HCT116 (cell line): ENCODE measurements around the gene GALP. TPM values are rescaled to one million over a fixed set of nuclear protein-coding genes. Genes with fewer than 3 reads are reported as not detected.

Experiments used
- ATAC-seq: fragments of 200-7000 bp; cut with Tn5 transposase; 2 replicates; pipeline ENCODE4 v1.9.1; 2020; ENCODE audit warnings: mild to moderate bottlenecking, moderate library complexity
- BruUV-seq: library from RNA; stranded (reverse); fragments of 400-500 nt; replicated peaks from 2 replicates; lab custom pipeline; 2021; lab: Mats Ljungman, UMichigan
- CTCF ChIA-PET: fragments of 300-600 bp; sonication (Branson Sonifier 250); formaldehyde crosslinking; loops from one replicate; lab custom pipeline; 2021; ENCODE audit warnings: antibody characterized with exemption; lab: Charles Lee
- POLR2A ChIA-PET: fragments of 300-600, 350-600 bp; sonication (Branson Sonifier 250); formaldehyde crosslinking; loops from one replicate; lab custom pipeline; 2021; ENCODE audit warnings: antibody characterized with exemption; lab: Charles Lee
- RAD21 ChIA-PET, 2 experiments: fragments of 300-600 bp; sonication (Branson Sonifier 250); formaldehyde crosslinking; loops; one replicate each; lab custom pipeline; 2023; ENCODE audit warnings: low total read pairs in 2 of 2; ENCODE audit not compliant: uncharacterized antibody in 2 of 2, unreplicated experiment in 2 of 2, low non-redundant PET in 1 of 2; lab: Charles Lee
- DNase-seq: peaks from one replicate; pipeline ENCODE4 v3.0.0-alpha.2; 2010; ENCODE audit warnings: low read depth, low spot score
- H2AFZ ChIP-seq: fragments of 200-600 bp; shearing (Covaris generic), sonication (generic); 2 replicates; pipeline ENCODE4 v1.6.1; 2017; ENCODE audit warnings: low read depth, mixed run types, mixed read lengths, antibody characterized with exemption, low read length; ENCODE audit not compliant: poor library complexity, severe bottlenecking
- H3K27ac ChIP-seq: 2 replicates; pipeline ENCODE4 v1.5.1; 2012; ENCODE audit warnings: low read depth, low read length
- H3K27me3 ChIP-seq: fragments of 200-600 bp; sonication (generic); 2 replicates; pipeline ENCODE4 v1.6.1; 2016; ENCODE audit warnings: mixed run types, low read length, mixed read lengths; ENCODE audit not compliant: insufficient read depth
- H3K36me3 ChIP-seq, 2 experiments: fragments of 200-500 bp in 1 of 2; fragments of 200-600 bp in 1 of 2; sonication (Bioruptor generic) in 1 of 2; sonication (generic) in 1 of 2; 2 replicates each; pipeline versions ENCODE4 v1.5.1 to v1.6.1; 2014 to 2016; ENCODE audit warnings: low read length in 2 of 2, inconsistent platforms in 1 of 2, mixed read lengths in 1 of 2, mixed run types in 1 of 2; ENCODE audit not compliant: insufficient read depth in 2 of 2, control insufficient read depth in 1 of 2
- H3K4me1 ChIP-seq, 2 experiments: fragments of 200-600 bp in 1 of 2; sonication (generic) in 1 of 2; 2 replicates each; pipeline versions ENCODE4 v1.5.1 to v1.6.1; 2012 to 2017; ENCODE audit warnings: low read length in 2 of 2, inconsistent platforms in 1 of 2, mild to moderate bottlenecking in 1 of 2, mixed read lengths in 1 of 2, mixed run types in 1 of 2, moderate library complexity in 1 of 2; ENCODE audit not compliant: insufficient read depth in 2 of 2, control insufficient read depth in 1 of 2
- H3K4me2 ChIP-seq: fragments of 200-600 bp; sonication (generic); 2 replicates; pipeline ENCODE4 v1.6.1; 2017; ENCODE audit warnings: mixed run types, low read length, mixed read lengths
- H3K4me3 ChIP-seq, 2 experiments: fragments of 200-600 bp in 1 of 2; sonication (generic) in 1 of 2; replicated peaks in 1 of 2; 2 replicates each; pipeline ENCODE4 v1.5.1; 2011 to 2016; ENCODE audit warnings: low read length in 2 of 2, control low read depth in 1 of 2, low read depth in 1 of 2, mild to moderate bottlenecking in 1 of 2, mixed read lengths in 1 of 2, mixed run types in 1 of 2
- H3K79me2 ChIP-seq: fragments of 200-600 bp; sonication (generic); 2 replicates; pipeline ENCODE4 v1.6.1; 2017; ENCODE audit warnings: mild to moderate bottlenecking, mixed run types, low read length, moderate library complexity, mixed read lengths; ENCODE audit not compliant: insufficient read depth
- H3K9ac ChIP-seq: fragments of 200-600 bp; sonication (generic); 2 replicates; pipeline ENCODE4 v1.6.1; 2016; ENCODE audit warnings: low read length, mixed read lengths
- H3K9me2 ChIP-seq: fragments of 200-600 bp; sonication (generic), shearing (Covaris generic); 2 replicates; pipeline ENCODE4 v1.6.1; 2017; ENCODE audit warnings: mixed run types, mild to moderate bottlenecking, moderate library complexity; ENCODE audit not compliant: insufficient read depth
- H3K9me3 ChIP-seq, 2 experiments: fragments of 200-500 bp in 1 of 2; fragments of 200-600 bp in 1 of 2; sonication (Bioruptor generic) in 1 of 2; sonication (generic) in 1 of 2; 2 replicates each; pipeline ENCODE4 v1.6.1; 2014 to 2017; ENCODE audit warnings: low read length in 2 of 2, mixed read lengths in 2 of 2, inconsistent platforms in 1 of 2, low read depth in 1 of 2, mild to moderate bottlenecking in 1 of 2, mixed run types in 1 of 2, moderate library complexity in 1 of 2; ENCODE audit not compliant: control insufficient read depth in 1 of 2, insufficient read depth in 1 of 2
- H4K20me1 ChIP-seq: fragments of 200-600 bp; sonication (generic), shearing (Covaris generic); 2 replicates; pipeline ENCODE4 v1.6.1; 2017; ENCODE audit warnings: mixed run types, mild to moderate bottlenecking, moderate library complexity; ENCODE audit not compliant: insufficient read depth
- CBX3 ChIP-seq: IDR thresholded peaks from 2 replicates; pipeline ENCODE4 v1.6.1; 2012; ENCODE audit warnings: low read depth
- EGR1 ChIP-seq: IDR thresholded peaks from 2 replicates; pipeline ENCODE4 v1.6.1; 2012; ENCODE audit warnings: low read depth
- ELF1 ChIP-seq: IDR thresholded peaks from 2 replicates; pipeline ENCODE4 v1.6.1; 2012; ENCODE audit warnings: low read depth, borderline replicate concordance
- FOSL1 ChIP-seq: IDR thresholded peaks from 2 replicates; pipeline ENCODE4 v1.6.1; 2012; ENCODE audit warnings: low read depth
- JUND ChIP-seq: IDR thresholded peaks from 2 replicates; pipeline ENCODE4 v1.6.1; 2012
- POLR2AphosphoS5 ChIP-seq: IDR thresholded peaks from 2 replicates; pipeline ENCODE4 v1.6.1; 2011; ENCODE audit warnings: mild to moderate bottlenecking, low read depth, low read length, moderate library complexity
- SIN3A ChIP-seq: IDR thresholded peaks from 2 replicates; pipeline ENCODE4 v1.6.1; 2012; ENCODE audit warnings: low read depth
- TCF7L2 ChIP-seq: IDR thresholded peaks from 2 replicates; pipeline ENCODE4 v1.7.0; 2011; ENCODE audit warnings: borderline replicate concordance, inconsistent platforms; ENCODE audit not compliant: insufficient read depth, insufficient read length; ENCODE audit errors: extremely low read depth
- YY1 ChIP-seq: IDR thresholded peaks from 2 replicates; pipeline ENCODE4 v1.6.1; 2011; ENCODE audit warnings: low read length, low read depth, moderate library complexity, mild to moderate bottlenecking; ENCODE audit not compliant: insufficient replicate concordance; ENCODE audit errors: extremely low read depth
- ZFX ChIP-seq: fragments of 450-650 bp; IDR thresholded peaks from 2 replicates; pipeline ENCODE4 v1.6.1; 2017
- intact Hi-C: fragments of 100-400 bp; cut with micrococcal nuclease; formaldehyde crosslinking; loops from 2 replicates; pipeline ENCODE4 v1.10.0; 2022
- total RNA-seq: library from RNA; stranded (reverse); gene quantifications from one replicate; pipeline ENCODE4 v1.2.1, GENCODE V29; 2021; ENCODE audit not compliant: unreplicated experiment
- TF ChIP-seq, protein P1 (sequence below): IDR thresholded peaks from 2 replicates; pipeline ENCODE4 v1.6.1; 2011; ENCODE audit warnings: mild to moderate bottlenecking, low read length, moderate library complexity; ENCODE audit not compliant: insufficient replicate concordance; ENCODE audit errors: extremely low read depth
- TF ChIP-seq, protein P2 (sequence below), 3 experiments: fragments of 200-600 bp in 1 of 3; sonication (generic) in 1 of 3; IDR thresholded peaks in 2 of 3; conservative IDR thresholded peaks in 1 of 3; 2 replicates each; pipeline ENCODE4 v1.5.1; 2012 to 2017; ENCODE audit warnings: low read depth in 2 of 3, low read length in 2 of 3, antibody characterized with exemption in 1 of 3, borderline replicate concordance in 1 of 3, control low read depth in 1 of 3, mild to moderate bottlenecking in 1 of 3, mixed read lengths in 1 of 3, mixed run types in 1 of 3, moderate library complexity in 1 of 3; ENCODE audit not compliant: insufficient read depth in 1 of 3
- TF ChIP-seq, protein P3 (sequence below): IDR thresholded peaks from 2 replicates; pipeline ENCODE4 v1.6.1; 2012
- TF ChIP-seq, protein P4 (sequence below): IDR thresholded peaks from 2 replicates; pipeline ENCODE4 v1.6.1; 2012

The GALP gene
- total RNA-seq, 1 experiment from 2014 or later = not detected

DNA sequence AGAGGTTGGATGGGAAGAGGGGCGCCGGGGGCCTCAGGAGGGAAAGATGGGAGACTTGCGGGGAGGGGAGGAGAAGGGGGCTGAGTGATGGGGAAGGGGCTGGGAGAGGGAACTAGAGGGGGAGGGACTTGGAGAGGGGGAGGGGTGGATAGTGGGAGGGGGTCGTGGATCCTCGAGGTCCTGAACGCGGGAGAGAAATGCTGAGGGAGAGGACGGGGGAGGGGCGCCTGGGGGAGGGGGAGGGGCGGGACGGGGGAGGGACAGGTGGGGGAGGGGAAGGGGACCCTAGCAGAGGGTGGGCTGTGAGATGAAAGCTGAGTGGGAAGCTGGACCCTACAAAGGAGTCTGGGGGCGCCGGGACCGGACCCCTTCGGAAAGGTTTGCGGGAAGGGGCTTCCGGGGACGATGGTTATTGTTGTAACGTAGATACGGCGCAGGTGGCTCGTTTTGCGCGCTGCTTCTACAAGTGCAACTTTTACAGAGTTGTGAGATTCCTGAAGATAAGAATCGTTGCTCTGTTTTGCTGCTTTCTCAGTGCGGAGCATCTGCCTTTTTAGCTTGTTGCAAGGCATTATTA lies 34.3 kb upstream of the GALP start:
- Histone ChIP-seq H3K9me3 (no peaks in the 10 kb centered on the region), H3K27me3 (no peaks in the 10 kb centered on the region), H3K9ac (peak overlapping the region; percentile 68), H3K36me3 (no peaks in the 10 kb centered on the region), H2AFZ (no peak overlapping the region), H3K4me2 (peak overlapping the region; percentile 96), H3K9me2 (no peaks in the 10 kb centered on the region), H3K4me3 (peak overlapping the region; percentile 71 to 72), H3K27ac (no peak overlapping the region), H4K20me1 (no peaks in the 10 kb centered on the region), H3K79me2 (no peaks in the 10 kb centered on the region; the same call in 1 of the 2 replicates), H3K4me1 (peaks cover 6 to 12% of the 10 kb centered on the region in 2 experiments)
- no TSS peak for BruUV-seq
- ChIA-PET CTCF (interaction anchor here (1.0 to 1.8 kb wide), 2 partner anchors 30 to 75 kb away, joined by 4 read pairs; no protein-coding TSS in a partner anchor), POLR2A (interaction anchor here (0.7 to 1.3 kb wide), 4 partner anchors 13 to 56 kb away, joined by 4 to 6 read pairs (median 4); partner anchors contain the start of gene ZNF787), RAD21 (no interaction called here)
- no peak for ATAC-seq
- DNase-seq = no peak
- intact Hi-C loops = no loop called here
- TF ChIP-seq JUND = no peak
- no peak for TF ChIP-seq ZFX
- TF ChIP-seq, protein P1, sequence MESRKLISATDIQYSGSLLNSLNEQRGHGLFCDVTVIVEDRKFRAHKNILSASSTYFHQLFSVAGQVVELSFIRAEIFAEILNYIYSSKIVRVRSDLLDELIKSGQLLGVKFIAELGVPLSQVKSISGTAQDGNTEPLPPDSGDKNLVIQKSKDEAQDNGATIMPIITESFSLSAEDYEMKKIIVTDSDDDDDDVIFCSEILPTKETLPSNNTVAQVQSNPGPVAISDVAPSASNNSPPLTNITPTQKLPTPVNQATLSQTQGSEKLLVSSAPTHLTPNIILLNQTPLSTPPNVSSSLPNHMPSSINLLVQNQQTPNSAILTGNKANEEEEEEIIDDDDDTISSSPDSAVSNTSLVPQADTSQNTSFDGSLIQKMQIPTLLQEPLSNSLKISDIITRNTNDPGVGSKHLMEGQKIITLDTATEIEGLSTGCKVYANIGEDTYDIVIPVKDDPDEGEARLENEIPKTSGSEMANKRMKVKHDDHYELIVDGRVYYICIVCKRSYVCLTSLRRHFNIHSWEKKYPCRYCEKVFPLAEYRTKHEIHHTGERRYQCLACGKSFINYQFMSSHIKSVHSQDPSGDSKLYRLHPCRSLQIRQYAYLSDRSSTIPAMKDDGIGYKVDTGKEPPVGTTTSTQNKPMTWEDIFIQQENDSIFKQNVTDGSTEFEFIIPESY = no peak

DNA sequence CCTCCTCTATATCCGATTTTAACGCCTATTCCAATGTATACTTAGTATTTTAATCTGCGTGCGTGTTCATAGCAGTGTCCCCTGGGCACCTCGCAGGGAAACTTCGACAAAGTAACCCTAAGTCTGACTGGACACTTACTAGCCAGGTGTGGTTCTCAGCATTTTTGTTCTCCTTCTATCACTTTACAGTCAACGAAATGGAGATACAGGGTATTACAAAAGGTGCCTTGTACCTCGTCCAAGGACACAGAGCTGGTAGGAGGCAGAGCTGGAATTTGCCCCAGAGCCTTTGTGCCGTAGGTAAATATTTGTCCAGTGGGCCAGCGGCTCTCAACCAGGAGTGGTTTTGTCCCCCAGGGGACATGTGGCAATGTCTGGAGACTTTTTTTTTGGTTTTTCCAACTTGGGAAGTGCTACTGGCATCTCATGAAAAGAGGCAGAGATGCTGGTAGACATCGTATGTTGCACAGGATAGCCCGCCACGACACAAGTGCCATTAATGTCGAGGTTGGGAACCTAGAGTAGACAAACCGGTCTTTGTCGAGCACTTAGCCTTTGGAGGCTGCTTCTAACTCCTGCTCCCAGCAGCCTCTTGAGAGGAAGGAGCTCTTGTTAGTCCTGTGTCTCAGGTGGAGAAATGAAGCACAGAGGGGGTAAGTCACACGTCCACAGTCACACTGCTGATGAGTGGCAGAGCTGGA lies 33.6 kb upstream of the GALP start:
- ChIA-PET RAD21 (no interaction called here), POLR2A (no interaction called here), CTCF (interaction anchor here (1.8 kb wide), 1 partner anchor 30 kb away, joined by 4 read pairs; no protein-coding TSS in a partner anchor)
- H3K9ac ChIP-seq = no peak overlapping the region
- H3K27ac ChIP-seq = no peak overlapping the region
- peaks cover 6 to 12% of the 10 kb centered on the region in 2 experiments for H3K4me1 ChIP-seq
- H3K36me3 ChIP-seq = no peaks in the 10 kb centered on the region
- no peaks in the 10 kb centered on the region for H4K20me1 ChIP-seq
- H3K27me3 ChIP-seq = no peaks in the 10 kb centered on the region
- ATAC-seq (no peak), DNase-seq (no peak)
- no peaks in the 10 kb centered on the region for H3K9me2 ChIP-seq
- peak overlapping the region; percentile 96 for H3K4me2 ChIP-seq
- no peak overlapping the region for H2AFZ ChIP-seq
- intact Hi-C loops = no loop called here
- no peaks in the 10 kb centered on the region for H3K9me3 ChIP-seq
- peak overlapping the region in 1 of 2 experiments; percentile 72; a peak in 1 of 4 replicates for H3K4me3 ChIP-seq
- H3K79me2 ChIP-seq = no peaks in the 10 kb centered on the region; the same call in 1 of the 2 replicates
- TSS peak; percentile 34 for BruUV-seq
- TF ChIP-seq SIN3A (no peak), POLR2AphosphoS5 (no peak), JUND (no peak), CBX3 (no peak), YY1 (no peak), FOSL1 (no peak), EGR1 (no peak), ZFX (no peak), ELF1 (no peak), TCF7L2 (no peak)
- TF ChIP-seq, protein P2, sequence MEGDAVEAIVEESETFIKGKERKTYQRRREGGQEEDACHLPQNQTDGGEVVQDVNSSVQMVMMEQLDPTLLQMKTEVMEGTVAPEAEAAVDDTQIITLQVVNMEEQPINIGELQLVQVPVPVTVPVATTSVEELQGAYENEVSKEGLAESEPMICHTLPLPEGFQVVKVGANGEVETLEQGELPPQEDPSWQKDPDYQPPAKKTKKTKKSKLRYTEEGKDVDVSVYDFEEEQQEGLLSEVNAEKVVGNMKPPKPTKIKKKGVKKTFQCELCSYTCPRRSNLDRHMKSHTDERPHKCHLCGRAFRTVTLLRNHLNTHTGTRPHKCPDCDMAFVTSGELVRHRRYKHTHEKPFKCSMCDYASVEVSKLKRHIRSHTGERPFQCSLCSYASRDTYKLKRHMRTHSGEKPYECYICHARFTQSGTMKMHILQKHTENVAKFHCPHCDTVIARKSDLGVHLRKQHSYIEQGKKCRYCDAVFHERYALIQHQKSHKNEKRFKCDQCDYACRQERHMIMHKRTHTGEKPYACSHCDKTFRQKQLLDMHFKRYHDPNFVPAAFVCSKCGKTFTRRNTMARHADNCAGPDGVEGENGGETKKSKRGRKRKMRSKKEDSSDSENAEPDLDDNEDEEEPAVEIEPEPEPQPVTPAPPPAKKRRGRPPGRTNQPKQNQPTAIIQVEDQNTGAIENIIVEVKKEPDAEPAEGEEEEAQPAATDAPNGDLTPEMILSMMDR (IDR thresholded peaks at IDR 0.05 in 2 of 3, conservative IDR thresholded peaks at IDR 0.05 in 1 of 3; ENCODE audit: borderline replicate concordance in 1 of 3, insufficient read depth in 1 of 3, low read depth in 2 of 3, low read length in 2 of 3) = no peak
- TF ChIP-seq, protein P3, sequence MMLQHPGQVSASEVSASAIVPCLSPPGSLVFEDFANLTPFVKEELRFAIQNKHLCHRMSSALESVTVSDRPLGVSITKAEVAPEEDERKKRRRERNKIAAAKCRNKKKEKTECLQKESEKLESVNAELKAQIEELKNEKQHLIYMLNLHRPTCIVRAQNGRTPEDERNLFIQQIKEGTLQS = no peak
- TF ChIP-seq, protein P4, sequence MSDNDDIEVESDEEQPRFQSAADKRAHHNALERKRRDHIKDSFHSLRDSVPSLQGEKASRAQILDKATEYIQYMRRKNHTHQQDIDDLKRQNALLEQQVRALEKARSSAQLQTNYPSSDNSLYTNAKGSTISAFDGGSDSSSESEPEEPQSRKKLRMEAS = no peak
